Aorta (tissue), 5 donors: ENCODE measurements around the gene TTC7B. TPM values are rescaled to one million over a fixed set of nuclear protein-coding genes. Genes with fewer than 3 reads are reported as not detected.

ENCODE experiments used
- ATAC-seq: fragments of 200-7000 bp; cut with Tn5 transposase; one replicate; pipeline ENCODE4 v1.9.1; 2022; ENCODE audit warnings: moderate library complexity; ENCODE audit not compliant: low FRiP score
- DNase-seq, 2 donors: peaks; one replicate each; pipeline ENCODE4 v3.0.0-alpha.2; 2020
- H3K27ac ChIP-seq, 2 donors: one replicate each; pipeline ENCODE4 v1.5.1; 2013; ENCODE audit warnings: low read length in 2 of 2, mild to moderate bottlenecking in 2 of 2, moderate library complexity in 2 of 2, control low read depth in 1 of 2, inconsistent platforms in 1 of 2, low read depth in 1 of 2
- H3K27me3 ChIP-seq, 2 donors: one replicate each; pipeline ENCODE4 v1.6.1; 2013; ENCODE audit warnings: control low read depth in 1 of 2, low read length in 1 of 2, mild to moderate bottlenecking in 1 of 2, moderate library complexity in 1 of 2; ENCODE audit not compliant: insufficient read depth in 2 of 2, control insufficient read depth in 1 of 2
- H3K36me3 ChIP-seq, 2 donors: one replicate each; pipeline ENCODE4 v1.6.1; 2013; ENCODE audit warnings: control low read depth in 1 of 2, low read length in 1 of 2, mild to moderate bottlenecking in 1 of 2; ENCODE audit not compliant: insufficient read depth in 2 of 2, control insufficient read depth in 1 of 2
- H3K4me1 ChIP-seq, 2 donors: one replicate each; pipeline ENCODE4 v1.6.1; 2013; ENCODE audit warnings: low read length in 2 of 2, control low read depth in 1 of 2, mild to moderate bottlenecking in 1 of 2, moderate library complexity in 1 of 2; ENCODE audit not compliant: insufficient read depth in 2 of 2, control insufficient read depth in 1 of 2
- H3K4me3 ChIP-seq, 2 donors: one replicate each; pipeline ENCODE4 v1.5.1; 2013; ENCODE audit warnings: low read length in 2 of 2, control low read depth in 1 of 2, mild to moderate bottlenecking in 1 of 2
- H3K9me3 ChIP-seq: one replicate; pipeline ENCODE4 v1.6.1; 2013; ENCODE audit warnings: mild to moderate bottlenecking, low read length; ENCODE audit not compliant: control insufficient read depth
- WGBS, 2 donors: extraction: QIAGEN DNeasy Blood & Tissue Kit; methylation state at CpG; one replicate each; pipeline ENCODE4 v1.1.7; 2013; 5-methylcytosine and 5-hydroxymethylcytosine counted together
- intact Hi-C, 2 donors: fragments of 100-400 bp; cut with DNase I; formaldehyde crosslinking; loops; one replicate each; pipeline versions ENCODE4 v1.14.2 to v1.15.0; 2022
- polyA plus RNA-seq, 2 donors: library from polyadenylated mRNA; stranded (reverse); fragments of 200-250 nt; gene quantifications; one replicate each; pipeline ENCODE4 v1.2.3, GENCODE V29; 2013
- total RNA-seq, 2 donors: library from RNA; stranded (reverse); fragmentation: NEBNext Ultra II Directional; extraction: Animal tissue kit (Norgen Biotek cat#: 25700); gene quantifications; one replicate each; pipeline ENCODE4 v1.2.1, GENCODE V29; 2021
- donor health status: healthy with polysubstance abuse.
- donor health status: Bipolar disorder and iron deficiency.
- donor health status: DM: no; HTN: no; CAD: no.
- donor health status: DM: no; HTN: no; CAD: no.
- donor health status: DM: yes; HTN: yes; CAD: no.

TTC7B gene
- total and polyA plus RNA-seq, 4 donors: 17.9 to 57.4 (median 40.1) TPM

GRCh38 chr14:90616881-90617280 lies 199.3 kb downstream of the TTC7B start:
- intact Hi-C loops: no loop called here
- WGBS, 2 donors: 70 to 74% methylated on average over 7 of the region's 7 CpGs
- no peak for ATAC-seq
- no peak for DNase-seq
- Histone ChIP-seq H3K4me3 (no peak overlapping the region), H3K4me1 (no peaks in the 10 kb centered on the region), H3K9me3 (no peaks in the 10 kb centered on the region), H3K27me3 (no peaks in the 10 kb centered on the region), H3K36me3 (no peaks in the 10 kb centered on the region), H3K27ac (no peak overlapping the region)

GRCh38 chr14:90616313-90616712 lies 199.9 kb downstream of the TTC7B start:
- H3K9me3 ChIP-seq: no peaks in the 10 kb centered on the region
- ATAC-seq (no peak), DNase-seq (no peak)
- no peak overlapping the region for H3K4me3 ChIP-seq
- H3K4me1 ChIP-seq: no peaks in the 10 kb centered on the region
- intact Hi-C loops: no loop called here
- no peaks in the 10 kb centered on the region for H3K36me3 ChIP-seq
- WGBS, 2 donors: 86 to 90% methylated on average over 10 of the region's 10 CpGs
- H3K27ac ChIP-seq: no peak overlapping the region
- H3K27me3 ChIP-seq: no peaks in the 10 kb centered on the region

- no peaks in the 10 kb centered on the region for H3K9me3 ChIP-seq
- intact Hi-C loops: no loop called here
- peaks cover 0 to 2% of the 10 kb centered on the region in 2 donors for H3K36me3 ChIP-seq
- H3K4me3 ChIP-seq: no peak overlapping the region
- H3K27ac ChIP-seq: no peak overlapping the region
- no peak for DNase-seq
- 23 to 38% methylated on average over 9 of the region's 9 CpGs for WGBS, 2 donors
- H3K4me1 ChIP-seq: no peaks in the 10 kb centered on the region
- H3K27me3 ChIP-seq: no peaks in the 10 kb centered on the region
- no peak for ATAC-seq
Measured at GRCh38 chr14:90615517-90616060, 200.6 kb downstream of the TTC7B start.

GRCh38 chr14:90614696-90615516 lies 201.3 kb downstream of the TTC7B start:
- H3K36me3 ChIP-seq: peaks cover 0 to 2% of the 10 kb centered on the region in 2 donors
- DNase-seq (no peak), ATAC-seq (no peak)
- no peak overlapping the region for H3K4me3 ChIP-seq
- 57 to 65% methylated on average over 10 of the region's 10 CpGs for WGBS, 2 donors
- intact Hi-C loops: no loop called here
- no peaks in the 10 kb centered on the region for H3K4me1 ChIP-seq
- H3K27me3 ChIP-seq: no peaks in the 10 kb centered on the region
- no peaks in the 10 kb centered on the region for H3K9me3 ChIP-seq
- no peak overlapping the region for H3K27ac ChIP-seq

GRCh38 chr14:90613997-90614396 lies 202.2 kb downstream of the TTC7B start:
- Histone ChIP-seq H3K4me1 (no peaks in the 10 kb centered on the region), H3K27ac (no peak overlapping the region), H3K36me3 (peaks cover 0 to 2% of the 10 kb centered on the region in 2 donors), H3K27me3 (no peaks in the 10 kb centered on the region), H3K9me3 (no peaks in the 10 kb centered on the region), H3K4me3 (no peak overlapping the region)
- DNase-seq (no peak), ATAC-seq (no peak)
- intact Hi-C loops: no loop called here
- WGBS, 2 donors: 94 to 98% methylated on average over 4 of the region's 4 CpGs

- DNase-seq (no peak), ATAC-seq (no peak)
- H3K4me1 ChIP-seq: no peaks in the 10 kb centered on the region
- no peak overlapping the region for H3K4me3 ChIP-seq
- intact Hi-C loops: no loop called here
- 92 to 96% methylated on average over 3 of the region's 3 CpGs for WGBS, 2 donors
- H3K27me3 ChIP-seq: no peaks in the 10 kb centered on the region
- peaks cover 0 to 2% of the 10 kb centered on the region in 2 donors for H3K36me3 ChIP-seq
- H3K27ac ChIP-seq: no peak overlapping the region
- H3K9me3 ChIP-seq: no peaks in the 10 kb centered on the region
Measured at GRCh38 chr14:90613453-90613852, 202.8 kb downstream of the TTC7B start.

GRCh38 chr14:90612801-90613200 lies 203.4 kb downstream of the TTC7B start:
- ATAC-seq (no peak), DNase-seq (no peak)
- H3K27ac ChIP-seq: no peak overlapping the region
- H3K9me3 ChIP-seq: no peaks in the 10 kb centered on the region
- WGBS, 2 donors: 92 to 94% methylated on average over 3 of the region's 3 CpGs
- H3K36me3 ChIP-seq: peaks cover 0 to 2% of the 10 kb centered on the region in 2 donors
- no peaks in the 10 kb centered on the region for H3K4me1 ChIP-seq
- intact Hi-C loops: no loop called here
- no peaks in the 10 kb centered on the region for H3K27me3 ChIP-seq
- H3K4me3 ChIP-seq: no peak overlapping the region

GRCh38 chr14:90611936-90612335 lies 204.3 kb downstream of the TTC7B start:
- Histone ChIP-seq H3K4me3 (no peak overlapping the region), H3K27me3 (no peaks in the 10 kb centered on the region), H3K36me3 (peaks cover 0 to 2% of the 10 kb centered on the region in 2 donors), H3K27ac (no peak overlapping the region), H3K4me1 (no peaks in the 10 kb centered on the region), H3K9me3 (no peaks in the 10 kb centered on the region)
- DNase-seq (no peak), ATAC-seq (no peak)
- intact Hi-C loops: no loop called here
- 80% methylated on average over 3 of the region's 3 CpGs for WGBS, 2 donors

GRCh38 chr14:90611501-90611900 lies 204.7 kb downstream of the TTC7B start:
- no peak overlapping the region for H3K4me3 ChIP-seq
- 92% methylated on average over 7 of the region's 7 CpGs for WGBS, 2 donors
- H3K27me3 ChIP-seq: no peaks in the 10 kb centered on the region
- ATAC-seq: no peak
- intact Hi-C loops: no loop called here
- no peak for DNase-seq
- no peaks in the 10 kb centered on the region for H3K4me1 ChIP-seq
- H3K27ac ChIP-seq: no peak overlapping the region
- no peaks in the 10 kb centered on the region for H3K9me3 ChIP-seq
- peaks cover 0 to 2% of the 10 kb centered on the region in 2 donors for H3K36me3 ChIP-seq
